NCI-H345 (cell line): ENCODE measurements around the gene SLC9B2.

Source experiments
- DNase-seq: peaks from one replicate; lab custom pipeline; 2025; lab: John Stamatoyannopoulos, UW

The SLC9B2 gene

GRCh38 chr4:103076747-103077347 lies at the start of gene SLC9B2:
SLC9B2 (minus strand) TSS chr4:103076761; CDS start chr4:103067550, 9,211 bp downstream.
- no peak for DNase-seq

- no peak for DNase-seq
Measured at GRCh38 chr4:103126126-103126525, 49.6 kb upstream of the SLC9B2 start.

- DNase-seq = no peak
Measured at GRCh38 chr4:103123114-103123513, 46.6 kb upstream of the SLC9B2 start.

- DNase-seq = no peak
Measured at GRCh38 chr4:103118166-103118565, 41.6 kb upstream of the SLC9B2 start.

GRCh38 chr4:103111598-103111997 lies 35.0 kb upstream of the SLC9B2 start:
- DNase-seq = no peak

GRCh38 chr4:103108542-103108941 lies 32.0 kb upstream of the SLC9B2 start:
- no peak for DNase-seq

- DNase-seq = no peak
Measured at GRCh38 chr4:103105558-103106356, 29.2 kb upstream of the SLC9B2 start.

GRCh38 chr4:103104886-103105285 lies 28.3 kb upstream of the SLC9B2 start:
- no peak for DNase-seq

- DNase-seq = no peak
Measured at GRCh38 chr4:103100691-103101090, 24.1 kb upstream of the SLC9B2 start.

GRCh38 chr4:103099691-103100392 lies 23.3 kb upstream of the SLC9B2 start, which contains the start of gene BDH2:
BDH2 (minus strand) TSS chr4:103099834; CDS start chr4:103096254, 3,580 bp downstream.
- DNase-seq = peak; percentile 83

GRCh38 chr4:103098756-103099440 lies 22.3 kb upstream of the SLC9B2 start:
- no peak for DNase-seq

- no peak for DNase-seq
Measured at GRCh38 chr4:103098341-103098740, 21.8 kb upstream of the SLC9B2 start.

- no peak for DNase-seq
Measured at GRCh38 chr4:103097112-103097511, 20.6 kb upstream of the SLC9B2 start.

- DNase-seq = no peak
Measured at GRCh38 chr4:103095080-103095479, 18.5 kb upstream of the SLC9B2 start.

GRCh38 chr4:103092245-103092644 lies 15.7 kb upstream of the SLC9B2 start:
- no peak for DNase-seq

- DNase-seq = peak; percentile 30
Measured at GRCh38 chr4:103091601-103092223, 15.2 kb upstream of the SLC9B2 start.

GRCh38 chr4:103089481-103089880 lies 12.9 kb upstream of the SLC9B2 start:
- DNase-seq = no peak

GRCh38 chr4:103086551-103086950 lies 10.0 kb upstream of the SLC9B2 start:
- no peak for DNase-seq

- DNase-seq = no peak
Measured at GRCh38 chr4:103085555-103086196, 9.1 kb upstream of the SLC9B2 start.

GRCh38 chr4:103079621-103080020 lies 3.1 kb upstream of the SLC9B2 start:
- DNase-seq = no peak
